ENCODE results near the gene GIGYF2. TPM values are rescaled to one million over a fixed set of nuclear protein-coding genes. Genes with fewer than 3 reads are reported as not detected.
A peak's percentile ranks its signal among the peaks of the same experiment; 100 is the strongest.
"Not testable (repeated sequence)": the region's sequence is repeated elsewhere in the genome, so short reads cannot be mapped to it uniquely, and the experiment has no call there.

Gene GIGYF2
- polyA plus RNA-seq, 1 donor, result 63.4 TPM

DNA sequence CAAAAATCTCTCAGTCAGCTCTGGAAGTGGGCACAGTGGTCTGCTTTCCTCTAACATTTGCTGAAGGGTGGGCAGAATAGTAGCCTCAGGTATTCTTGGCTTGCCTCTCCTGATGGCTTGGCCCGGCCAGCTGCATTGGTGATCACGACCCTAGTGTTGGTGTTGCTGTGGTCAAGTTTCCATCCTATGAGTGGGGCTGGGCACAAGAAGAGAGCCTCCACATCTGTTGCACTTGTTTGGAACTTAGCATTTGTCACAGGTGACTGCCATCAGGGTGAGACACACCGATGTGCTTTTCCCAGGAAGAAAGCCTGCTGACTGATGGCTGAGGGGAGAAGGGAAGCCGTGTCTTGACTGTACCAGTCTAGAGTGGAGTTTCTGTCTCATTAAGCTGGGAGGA, 139.8 kb downstream of the GIGYF2 start:
- no CpG with 5 or more reads among the region's 4 CpGs for WGBS (ENCODE audit: insufficient coverage, low lambda C conversion rate)
- no peaks in the 10 kb centered on the region for H3K27me3 ChIP-seq (ENCODE audit: control insufficient read depth, insufficient read depth, low read length)
- peaks cover 76% of the 10 kb centered on the region for H3K36me3 ChIP-seq (ENCODE audit: control insufficient read depth, insufficient read depth, low read length)
- H3K4me3 ChIP-seq (ENCODE audit: low read length), result no peak overlapping the region
- no peaks in the 10 kb centered on the region for H3K9me3 ChIP-seq (ENCODE audit: control insufficient read depth, low read depth, low read length)
- H3K27ac ChIP-seq (ENCODE audit: low read length), result no peak overlapping the region
- H3K4me1 ChIP-seq (ENCODE audit: control insufficient read depth, insufficient read depth, low read length), result peaks cover 6% of the 10 kb centered on the region
- DNase-seq, result no peak

DNA sequence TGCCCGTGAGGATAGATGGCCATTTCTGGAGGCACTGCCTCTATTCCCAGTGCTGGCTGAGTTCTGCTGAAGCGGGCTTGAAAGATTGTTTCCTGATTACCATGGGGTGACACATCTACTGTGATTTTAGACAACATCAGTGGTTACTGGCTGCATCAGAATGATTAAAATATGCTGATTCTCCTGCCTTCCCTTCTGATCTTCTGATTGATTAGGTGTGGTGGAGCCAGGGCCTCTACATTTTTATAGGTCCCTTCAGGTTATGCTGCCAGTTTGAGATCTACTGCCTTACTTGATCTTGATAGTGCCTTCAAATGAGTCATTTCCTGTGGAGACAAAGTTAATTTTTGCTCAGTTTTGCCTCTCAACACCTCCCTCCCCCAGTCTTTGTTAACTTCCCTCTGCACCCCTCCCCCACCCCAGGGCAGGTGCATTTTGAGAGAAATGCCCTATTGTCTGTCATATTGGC, 141.3 kb downstream of the GIGYF2 start:
- Histone ChIP-seq H3K27ac (ENCODE audit: low read length) (peak overlapping the region; percentile 32), H3K36me3 (ENCODE audit: control insufficient read depth, insufficient read depth, low read length) (peaks cover 69% of the 10 kb centered on the region), H3K27me3 (ENCODE audit: control insufficient read depth, insufficient read depth, low read length) (no peaks in the 10 kb centered on the region), H3K4me3 (ENCODE audit: low read length) (no peak overlapping the region), H3K4me1 (ENCODE audit: control insufficient read depth, insufficient read depth, low read length) (peaks cover 6% of the 10 kb centered on the region), H3K9me3 (ENCODE audit: control insufficient read depth, low read depth, low read length) (no peaks in the 10 kb centered on the region)
- WGBS (ENCODE audit: insufficient coverage, low lambda C conversion rate), result no CpG with 5 or more reads among the region's 2 CpGs
- DNase-seq, result peak; percentile 7 to 33

DNA sequence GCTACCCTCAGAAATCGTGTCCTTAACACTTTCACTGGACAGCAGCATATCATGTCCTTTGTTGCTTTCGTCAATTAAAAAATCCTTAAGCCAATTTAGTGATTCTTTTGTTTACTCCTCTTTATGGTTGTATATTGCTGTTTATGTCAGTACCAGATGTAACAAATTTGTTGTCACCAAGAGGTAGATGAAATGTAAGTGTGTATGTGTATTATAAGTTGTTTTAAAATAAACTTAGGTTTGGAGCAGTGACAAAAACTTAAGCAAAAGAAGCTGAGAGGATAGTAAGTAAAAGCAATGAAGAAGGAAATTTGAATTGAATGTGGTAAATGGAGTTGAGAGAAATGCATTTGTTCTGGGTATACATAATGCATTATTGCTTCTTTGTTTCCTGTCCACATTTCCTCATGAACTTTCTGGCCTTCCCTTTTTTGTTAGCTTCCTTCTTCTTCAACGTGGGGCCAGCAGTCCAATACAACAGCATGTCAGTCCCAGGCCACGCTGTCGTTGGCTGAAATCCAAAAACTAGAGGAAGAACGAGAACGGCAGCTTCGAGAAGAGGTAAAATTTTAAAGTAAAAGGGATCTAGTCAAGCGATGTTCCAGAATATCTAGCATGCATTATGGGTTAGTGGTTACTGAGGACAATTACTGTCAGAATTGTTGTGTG, 142.4 kb downstream of the GIGYF2 start:
- WGBS (ENCODE audit: insufficient coverage, low lambda C conversion rate), result no CpG with 5 or more reads among the region's 9 CpGs
- Histone ChIP-seq H3K4me1 (ENCODE audit: control insufficient read depth, insufficient read depth, low read length) (peaks cover 6% of the 10 kb centered on the region), H3K9me3 (ENCODE audit: control insufficient read depth, low read depth, low read length) (no peaks in the 10 kb centered on the region), H3K27me3 (ENCODE audit: control insufficient read depth, insufficient read depth, low read length) (no peaks in the 10 kb centered on the region), H3K4me3 (ENCODE audit: low read length) (no peak overlapping the region), H3K27ac (ENCODE audit: low read length) (no peak overlapping the region), H3K36me3 (ENCODE audit: control insufficient read depth, insufficient read depth, low read length) (peaks cover 66% of the 10 kb centered on the region)
- DNase-seq, result peak in 1 of 2 donors; percentile 7

DNA sequence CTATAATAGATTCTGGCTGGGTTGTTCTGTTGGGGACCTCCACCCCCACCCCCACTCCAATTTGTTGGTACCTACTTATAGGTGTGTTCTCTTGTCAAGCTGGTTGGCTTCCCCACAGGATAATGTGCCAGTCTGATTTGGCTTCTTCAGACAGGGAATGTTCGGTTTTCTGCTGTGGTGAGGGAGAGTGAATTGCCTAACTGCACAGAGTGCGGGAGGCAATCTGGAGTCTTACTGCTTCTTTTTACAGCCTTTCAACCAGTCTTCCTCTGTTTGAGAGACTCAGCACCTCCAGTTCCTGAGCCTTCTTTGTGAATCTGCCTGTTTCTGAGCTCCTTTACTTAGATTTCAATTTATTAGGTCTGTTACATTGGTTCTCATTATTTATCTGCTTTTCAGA, 145.6 kb downstream of the GIGYF2 start:
- Histone ChIP-seq H3K27me3 (ENCODE audit: control insufficient read depth, insufficient read depth, low read length) (no peaks in the 10 kb centered on the region), H3K36me3 (ENCODE audit: control insufficient read depth, insufficient read depth, low read length) (peaks cover 72% of the 10 kb centered on the region), H3K9me3 (ENCODE audit: control insufficient read depth, low read depth, low read length) (no peaks in the 10 kb centered on the region), H3K4me3 (ENCODE audit: low read length) (no peak overlapping the region), H3K27ac (ENCODE audit: low read length) (no peak overlapping the region), H3K4me1 (ENCODE audit: control insufficient read depth, insufficient read depth, low read length) (peaks cover 6% of the 10 kb centered on the region)
- DNase-seq, result no peak
- WGBS (ENCODE audit: insufficient coverage, low lambda C conversion rate), result no CpG with 5 or more reads among the region's 2 CpGs

DNA sequence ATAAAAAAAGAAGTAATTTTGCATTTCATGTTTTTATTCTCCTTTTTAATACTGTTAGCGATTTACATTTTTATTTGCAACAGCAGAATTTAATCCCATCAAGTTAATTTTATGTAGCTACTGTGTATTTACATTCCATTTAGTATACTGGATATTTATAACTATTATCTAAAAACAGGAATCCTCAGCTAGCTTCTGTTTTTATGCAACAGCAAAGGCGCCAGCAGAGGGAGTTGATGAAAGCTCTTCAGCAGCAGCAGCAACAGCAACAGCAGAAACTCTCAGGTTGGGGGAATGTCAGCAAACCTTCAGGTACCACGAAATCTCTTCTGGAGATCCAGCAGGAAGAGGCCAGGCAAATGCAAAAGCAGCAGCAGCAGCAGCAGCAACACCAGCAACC, 146.7 kb downstream of the GIGYF2 start:
- Histone ChIP-seq H3K9me3 (ENCODE audit: control insufficient read depth, low read depth, low read length) (no peaks in the 10 kb centered on the region), H3K4me1 (ENCODE audit: control insufficient read depth, insufficient read depth, low read length) (no peaks in the 10 kb centered on the region), H3K27ac (ENCODE audit: low read length) (no peak overlapping the region), H3K4me3 (ENCODE audit: low read length) (no peak overlapping the region), H3K27me3 (ENCODE audit: control insufficient read depth, insufficient read depth, low read length) (no peaks in the 10 kb centered on the region), H3K36me3 (ENCODE audit: control insufficient read depth, insufficient read depth, low read length) (peaks cover 76% of the 10 kb centered on the region)
- WGBS (ENCODE audit: insufficient coverage, low lambda C conversion rate), result 100% methylated on average over 1 of the region's 3 CpGs
- DNase-seq, result no peak

DNA sequence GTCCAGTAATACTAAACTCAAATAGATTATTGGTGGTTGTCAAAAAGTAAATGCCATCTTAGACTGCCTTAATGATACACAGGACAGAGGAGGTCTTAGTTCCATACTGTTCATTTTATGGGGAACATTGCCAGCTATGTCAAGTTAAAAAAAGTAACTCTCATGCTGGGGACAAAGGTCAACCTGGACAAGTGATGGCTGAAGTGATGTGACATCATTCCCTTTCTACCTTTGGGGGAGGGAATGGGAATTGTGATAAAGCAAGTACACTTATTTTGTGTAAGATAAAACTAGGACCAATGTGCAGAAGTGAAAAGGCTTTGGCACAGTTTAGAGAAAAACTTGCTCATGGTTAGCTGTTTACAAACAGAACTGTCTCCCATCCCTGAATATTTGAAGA, 148.9 kb downstream of the GIGYF2 start:
- Histone ChIP-seq H3K4me1 (ENCODE audit: control insufficient read depth, insufficient read depth, low read length) (no peaks in the 10 kb centered on the region), H3K4me3 (ENCODE audit: low read length) (no peak overlapping the region), H3K36me3 (ENCODE audit: control insufficient read depth, insufficient read depth, low read length) (peaks cover 82% of the 10 kb centered on the region), H3K9me3 (ENCODE audit: control insufficient read depth, low read depth, low read length) (no peaks in the 10 kb centered on the region), H3K27ac (ENCODE audit: low read length) (no peak overlapping the region), H3K27me3 (ENCODE audit: control insufficient read depth, insufficient read depth, low read length) (no peaks in the 10 kb centered on the region)
- DNase-seq, result peak in 1 of 2 donors; percentile 34

DNA sequence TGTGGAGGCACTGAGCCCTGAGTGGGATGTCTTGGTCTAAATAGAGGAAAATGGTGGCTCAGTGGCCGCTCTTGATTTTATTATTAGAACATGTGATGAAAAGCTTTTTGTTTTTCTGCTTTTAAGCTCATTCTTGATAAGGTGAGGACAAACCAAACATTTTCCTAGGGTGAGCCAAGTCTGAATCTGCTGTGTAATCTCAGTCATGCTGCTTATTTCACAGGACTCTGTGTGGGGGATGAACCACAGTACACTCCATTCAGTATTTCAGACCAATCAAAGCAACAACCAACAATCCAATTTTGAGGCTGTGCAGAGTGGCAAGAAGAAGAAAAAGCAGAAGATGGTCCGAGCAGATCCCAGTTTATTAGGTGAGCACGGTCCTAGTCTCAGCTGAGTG, 152.9 kb downstream of the GIGYF2 start:
- no peaks in the 10 kb centered on the region for H3K27me3 ChIP-seq (ENCODE audit: control insufficient read depth, insufficient read depth, low read length)
- peaks cover 80% of the 10 kb centered on the region for H3K36me3 ChIP-seq (ENCODE audit: control insufficient read depth, insufficient read depth, low read length)
- H3K4me1 ChIP-seq (ENCODE audit: control insufficient read depth, insufficient read depth, low read length), result no peaks in the 10 kb centered on the region
- no peaks in the 10 kb centered on the region for H3K9me3 ChIP-seq (ENCODE audit: control insufficient read depth, low read depth, low read length)
- DNase-seq, result no peak
- H3K27ac ChIP-seq (ENCODE audit: low read length), result no peak overlapping the region
- no peak overlapping the region for H3K4me3 ChIP-seq (ENCODE audit: low read length)
- WGBS (ENCODE audit: insufficient coverage, low lambda C conversion rate), result 83% methylated on average over 1 of the region's 3 CpGs

DNA sequence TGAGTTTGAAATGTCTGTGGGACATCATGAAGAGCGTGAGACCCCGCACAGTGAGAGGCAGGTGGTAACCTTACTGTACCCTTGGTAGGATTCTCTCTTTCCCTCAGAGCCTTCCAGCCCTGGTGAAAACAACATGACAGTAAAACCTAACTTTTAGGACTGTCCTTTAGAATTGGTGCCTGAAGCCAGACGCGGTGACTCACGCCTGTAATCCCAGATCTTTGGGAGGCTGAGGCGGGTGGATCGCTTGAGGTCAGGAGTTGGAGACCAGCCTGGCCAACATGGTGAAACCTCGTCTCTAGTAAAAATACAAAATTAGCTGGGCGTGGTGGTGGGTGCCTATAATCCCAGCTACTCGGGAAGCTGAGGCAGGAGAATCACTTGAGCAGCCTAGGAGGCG, 154.9 kb downstream of the GIGYF2 start:
- not testable (repeated sequence) for H3K27ac ChIP-seq (ENCODE audit: low read length); DNase-seq; H3K4me3 ChIP-seq (ENCODE audit: low read length); H3K4me1 ChIP-seq (ENCODE audit: control insufficient read depth, insufficient read depth, low read length); H3K9me3 ChIP-seq (ENCODE audit: control insufficient read depth, low read depth, low read length); H3K27me3 ChIP-seq (ENCODE audit: control insufficient read depth, insufficient read depth, low read length)
- WGBS (ENCODE audit: insufficient coverage, low lambda C conversion rate), result 100% methylated on average over 2 of the region's 11 CpGs
- H3K36me3 ChIP-seq (ENCODE audit: control insufficient read depth, insufficient read depth, low read length), result peaks cover 76% of the 10 kb centered on the region

DNA sequence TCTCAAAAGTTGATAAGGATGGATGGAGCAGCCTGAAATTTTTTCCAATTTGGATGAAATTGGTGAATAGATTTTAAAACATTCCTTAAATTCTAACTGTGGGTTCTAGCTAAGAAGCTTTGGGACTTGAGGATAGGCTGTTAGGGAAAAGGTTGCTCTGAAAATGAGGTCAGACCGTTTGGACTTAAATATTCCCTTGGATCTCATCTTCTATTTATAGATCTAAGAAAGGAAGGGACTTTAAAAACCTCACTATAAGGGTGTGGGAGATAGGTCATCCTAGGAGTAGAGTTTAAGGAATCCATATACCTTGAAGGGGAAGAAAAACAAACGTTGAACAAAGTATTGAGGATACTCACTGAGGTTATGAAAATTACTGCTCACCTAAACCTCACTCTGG, 155.5 kb downstream of the GIGYF2 start:
- Histone ChIP-seq H3K9me3 (ENCODE audit: control insufficient read depth, low read depth, low read length) (no peaks in the 10 kb centered on the region), H3K4me1 (ENCODE audit: control insufficient read depth, insufficient read depth, low read length) (peaks cover 8% of the 10 kb centered on the region), H3K27me3 (ENCODE audit: control insufficient read depth, insufficient read depth, low read length) (no peaks in the 10 kb centered on the region), H3K4me3 (ENCODE audit: low read length) (no peak overlapping the region), H3K27ac (ENCODE audit: low read length) (no peak overlapping the region), H3K36me3 (ENCODE audit: control insufficient read depth, insufficient read depth, low read length) (peaks cover 76% of the 10 kb centered on the region)
- no CpG with 5 or more reads among the region's 2 CpGs for WGBS (ENCODE audit: insufficient coverage, low lambda C conversion rate)
- no peak for DNase-seq

DNA sequence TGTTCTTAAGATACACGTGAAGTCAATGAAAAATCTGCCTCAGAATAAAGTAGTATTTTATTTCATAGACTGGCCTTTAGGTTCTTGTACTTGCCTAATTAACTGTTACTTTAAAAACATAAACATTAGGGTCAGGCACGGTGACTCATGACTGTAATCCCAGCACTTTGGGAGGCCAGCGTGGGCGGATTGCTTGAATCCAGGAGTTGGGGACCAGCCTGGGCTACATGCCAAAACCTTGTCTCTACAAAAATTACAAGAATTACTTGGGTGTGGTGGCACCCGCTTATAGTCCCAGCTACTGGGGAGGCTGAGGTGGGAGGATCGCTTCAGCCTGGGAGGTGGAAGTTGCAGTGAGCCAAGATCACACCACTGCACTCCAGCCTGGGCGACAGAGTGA, 157.0 kb downstream of the GIGYF2 start:
- H3K27me3 ChIP-seq (ENCODE audit: control insufficient read depth, insufficient read depth, low read length), result no peaks in the 10 kb centered on the region
- H3K9me3 ChIP-seq (ENCODE audit: control insufficient read depth, low read depth, low read length), result no peaks in the 10 kb centered on the region
- peaks cover 20% of the 10 kb centered on the region for H3K4me1 ChIP-seq (ENCODE audit: control insufficient read depth, insufficient read depth, low read length)
- no peak for DNase-seq
- H3K4me3 ChIP-seq (ENCODE audit: low read length), result no peak overlapping the region
- H3K36me3 ChIP-seq (ENCODE audit: control insufficient read depth, insufficient read depth, low read length), result peaks cover 76% of the 10 kb centered on the region
- no peak overlapping the region for H3K27ac ChIP-seq (ENCODE audit: low read length)
- 22% methylated on average over 1 of the region's 7 CpGs for WGBS (ENCODE audit: insufficient coverage, low lambda C conversion rate)

DNA sequence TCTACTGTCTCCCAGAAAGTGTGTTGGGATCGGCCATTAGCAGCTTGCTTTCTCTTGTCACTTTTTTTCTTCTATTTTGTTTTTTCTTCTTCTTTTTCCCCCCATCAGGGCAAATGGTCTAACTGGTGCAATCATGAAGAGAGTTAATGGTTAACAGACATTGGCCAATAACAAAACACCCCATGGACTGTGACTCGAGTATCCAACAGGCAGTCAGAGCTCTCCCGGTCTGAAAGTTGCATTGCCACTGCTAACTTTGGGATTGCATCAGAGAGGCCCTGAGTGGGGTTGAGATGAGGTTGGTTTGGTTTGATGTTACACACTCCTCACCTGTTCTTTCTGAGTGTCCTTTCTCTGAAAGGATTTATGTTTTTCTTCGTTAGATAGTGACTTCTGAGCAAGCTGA, 160.0 kb downstream of the GIGYF2 start:
- peak overlapping the region; percentile 74 for H3K27ac ChIP-seq (ENCODE audit: low read length)
- WGBS (ENCODE audit: insufficient coverage, low lambda C conversion rate), result 43% methylated on average over 1 of the region's 4 CpGs
- H3K9me3 ChIP-seq (ENCODE audit: control insufficient read depth, low read depth, low read length), result no peaks in the 10 kb centered on the region
- H3K4me1 ChIP-seq (ENCODE audit: control insufficient read depth, insufficient read depth, low read length), result peaks cover 41% of the 10 kb centered on the region
- peaks cover 61% of the 10 kb centered on the region for H3K36me3 ChIP-seq (ENCODE audit: control insufficient read depth, insufficient read depth, low read length)
- no peak overlapping the region for H3K4me3 ChIP-seq (ENCODE audit: low read length)
- DNase-seq, result peak; percentile 86 to 92
- no peaks in the 10 kb centered on the region for H3K27me3 ChIP-seq (ENCODE audit: control insufficient read depth, insufficient read depth, low read length)

Data from large intestine (tissue), 3 donors.